CD4-positive, alpha-beta T cell treated with Interferon gamma for 1 hour (primary cell): ENCODE data around the gene HSPB9.

Experiments
- DNase-seq: peaks from one replicate; pipeline ENCODE4 v3.0.0-alpha.2; 2020

HSPB9 gene

GRCh38 chr17:42122371-42123303 is at the start of gene HSPB9:
TSS of gene HSPB9 (plus strand) at chr17:42122804. CDS start at chr17:42122851, 47 bp downstream.
- DNase-seq: no peak

- no peak for DNase-seq
Observed at GRCh38 chr17:42075789-42076188, 46.8 kb upstream of the HSPB9 start.

- no peak for DNase-seq
Observed at GRCh38 chr17:42076797-42077559, 45.6 kb upstream of the HSPB9 start.

- no peak for DNase-seq
Observed at GRCh38 chr17:42077755-42078154, 44.8 kb upstream of the HSPB9 start.

GRCh38 chr17:42078396-42079043 is 44.1 kb upstream of the HSPB9 start:
- DNase-seq: no peak

- DNase-seq: no peak
Observed at GRCh38 chr17:42079541-42079940, 43.1 kb upstream of the HSPB9 start.

- no peak for DNase-seq
Observed at GRCh38 chr17:42081516-42082129, 41.0 kb upstream of the HSPB9 start.

- no peak for DNase-seq
Observed at GRCh38 chr17:42087042-42087701, 35.4 kb upstream of the HSPB9 start.

GRCh38 chr17:42087736-42088705 is 34.6 kb upstream of the HSPB9 start:
- DNase-seq: no peak

GRCh38 chr17:42088736-42089135 is 33.9 kb upstream of the HSPB9 start:
- DNase-seq: no peak

GRCh38 chr17:42090964-42091790 is 31.4 kb upstream of the HSPB9 start:
- no peak for DNase-seq

GRCh38 chr17:42092939-42093338 is 29.7 kb upstream of the HSPB9 start:
- no peak for DNase-seq

- DNase-seq: no peak
Observed at GRCh38 chr17:42094375-42095069, 28.1 kb upstream of the HSPB9 start.

GRCh38 chr17:42096360-42097111 is 26.1 kb upstream of the HSPB9 start:
- no peak for DNase-seq

GRCh38 chr17:42097691-42098631 is 24.6 kb upstream of the HSPB9 start, which contains the start of gene ZNF385C:
TSS of gene ZNF385C (minus strand) at chr17:42098473. CDS start at chr17:42063056, 35,417 bp downstream.
- peak; percentile 18 for DNase-seq

GRCh38 chr17:42098730-42099399 is 23.7 kb upstream of the HSPB9 start:
- DNase-seq: no peak
